Prostate gland (tissue), 2 donors: ENCODE data around the gene C14orf132.

Experiments
- CTCF ChIP-seq, 4 experiments: fragments of 200-600 bp in 2 of 4; fragments of 450-650 bp in 2 of 4; sonication (generic) in 2 of 4; IDR thresholded peaks; 1 replicate in 3 of 4; 2 replicates in 1 of 4; pipeline ENCODE4 v1.5.1; 2016 to 2019; ENCODE audit warnings: antibody characterized with exemption in 4 of 4, mild to moderate bottlenecking in 2 of 4, moderate library complexity in 2 of 4
- POLR2AphosphoS5 ChIP-seq: sonication (generic); formaldehyde crosslinking; IDR thresholded peaks from one replicate; pipeline ENCODE4 v1.6.1; 2017; ENCODE audit warnings: antibody characterized with exemption

- TF ChIP-seq CTCF (IDR thresholded peaks at IDR 0.05) (no peak), POLR2AphosphoS5 (no peak)
These were observed 67.7 kb downstream of the C14orf132 start for GRCh38 chr14:96106891-96107290.
